IMR-90 (cell line): Measurements from ENCODE around the gene EPB41L1. TPM values are rescaled to one million over a fixed set of nuclear protein-coding genes. Genes with fewer than 3 reads are reported as not detected.
A peak's percentile ranks its signal among the peaks of the same experiment; 100 is the strongest.

Source experiments
- ATAC-seq: fragments of 200-7000 bp; cut with Tn5 transposase; 2 replicates; pipeline ENCODE4 v1.9.1; 2020; ENCODE audit warnings: low read depth, mild to moderate bottlenecking, moderate library complexity
- BruUV-seq: library from RNA; stranded (reverse); fragments of 400-500 nt; replicated peaks from 2 replicates; lab custom pipeline; 2021; lab: Mats Ljungman, UMichigan
- CTCF ChIA-PET: fragments of 300-600 bp; formaldehyde crosslinking; extraction: SDS; loops from one replicate; lab custom pipeline; 2021; ENCODE audit warnings: antibody characterized with exemption; lab: Yijun Ruan, JAX
- POLR2A ChIA-PET: fragments of 300-600 bp; sonication (Branson Sonifier 250); formaldehyde crosslinking; loops from one replicate; lab custom pipeline; 2022; ENCODE audit warnings: antibody characterized with exemption; ENCODE audit not compliant: unreplicated experiment; lab: Charles Lee
- DNase-seq: peaks from one replicate; pipeline ENCODE4 v3.0.0; 2013
- H2AFZ ChIP-seq: replicated peaks from 2 replicates; pipeline ENCODE3; 2013; ENCODE audit warnings: low read length, mild to moderate bottlenecking; ENCODE audit not compliant: poor library complexity
- H2AK5ac ChIP-seq: 2 replicates; pipeline ENCODE4 v1.6.1; 2013; ENCODE audit warnings: low read depth, low read length, inconsistent platforms
- H2AK9ac ChIP-seq: replicated peaks from 2 replicates; pipeline ENCODE3; 2013; ENCODE audit warnings: mild to moderate bottlenecking, low read depth, low read length, moderate library complexity; ENCODE audit not compliant: poor library complexity
- H2BK120ac ChIP-seq: 2 replicates; pipeline ENCODE4 v1.6.1; 2013; ENCODE audit warnings: low read depth, low read length, inconsistent platforms
- H2BK15ac ChIP-seq: 3 replicates; pipeline ENCODE4 v1.6.1; 2013; ENCODE audit warnings: low read depth, low read length, inconsistent platforms
- H2BK20ac ChIP-seq: 2 replicates; pipeline ENCODE4 v1.6.1; 2013; ENCODE audit warnings: low read depth, mild to moderate bottlenecking, inconsistent platforms, low read length, moderate library complexity
- H2BK5ac ChIP-seq: 2 replicates; pipeline ENCODE4 v1.6.1; 2013; ENCODE audit warnings: mild to moderate bottlenecking, low read depth, low read length, inconsistent platforms; ENCODE audit not compliant: poor library complexity, severe bottlenecking
- H3K14ac ChIP-seq: replicated peaks from 2 replicates; pipeline ENCODE4 v1.6.1; 2013; ENCODE audit warnings: low read depth, low read length, inconsistent platforms
- H3K18ac ChIP-seq: 2 replicates; pipeline ENCODE4 v1.6.1; 2013; ENCODE audit warnings: low read depth, low read length, control low read depth
- H3K23ac ChIP-seq: 2 replicates; pipeline ENCODE4 v1.6.1; 2013; ENCODE audit warnings: low read depth, low read length, inconsistent platforms
- H3K27ac ChIP-seq: 2 replicates; pipeline ENCODE4 v1.5.1; 2013; ENCODE audit warnings: mild to moderate bottlenecking, control low read depth, low read length; ENCODE audit not compliant: insufficient read depth
- H3K27me3 ChIP-seq: 2 replicates; pipeline ENCODE4 v1.6.1; 2013; ENCODE audit warnings: low read length; ENCODE audit not compliant: control insufficient read depth, insufficient read depth
- H3K36me3 ChIP-seq: 2 replicates; pipeline ENCODE4 v1.6.1; 2013; ENCODE audit warnings: low read length, mixed read lengths; ENCODE audit not compliant: control insufficient read depth, insufficient read depth
- H3K4ac ChIP-seq: 2 replicates; pipeline ENCODE4 v1.6.1; 2013; ENCODE audit warnings: low read depth, low read length, inconsistent platforms
- H3K4me1 ChIP-seq: 2 replicates; pipeline ENCODE4 v1.6.1; 2013; ENCODE audit warnings: low read length, mixed read lengths; ENCODE audit not compliant: control insufficient read depth, insufficient read depth
- H3K4me2 ChIP-seq: 2 replicates; pipeline ENCODE4 v1.6.1; 2013; ENCODE audit warnings: low read depth, mild to moderate bottlenecking, control low read depth, low read length, moderate library complexity
- H3K4me3 ChIP-seq: 2 replicates; pipeline ENCODE4 v1.5.1; 2013; ENCODE audit warnings: low read depth, mild to moderate bottlenecking, control low read depth, low read length, moderate library complexity; ENCODE audit not compliant: insufficient read depth
- H3K56ac ChIP-seq: 2 replicates; pipeline ENCODE4 v1.6.1; 2013; ENCODE audit warnings: low read length, inconsistent platforms; ENCODE audit not compliant: insufficient read depth; ENCODE audit errors: extremely low read depth
- H3K79me1 ChIP-seq, 2 experiments: 2 replicates each; pipeline ENCODE4 v1.6.1; 2013; ENCODE audit warnings: low read length in 2 of 2, inconsistent platforms in 1 of 2, low read depth in 1 of 2
- H3K9ac ChIP-seq: 2 replicates; pipeline ENCODE4 v1.6.1; 2013; ENCODE audit warnings: low read depth, low read length, control low read depth
- H3K9me1 ChIP-seq: 2 replicates; pipeline ENCODE4 v1.6.1; 2013; ENCODE audit warnings: low read length, inconsistent platforms; ENCODE audit not compliant: insufficient read depth
- H3K9me3 ChIP-seq: 2 replicates; pipeline ENCODE4 v1.6.1; 2013; ENCODE audit warnings: low read length; ENCODE audit not compliant: control insufficient read depth, insufficient read depth
- H4K20me1 ChIP-seq: 2 replicates; pipeline ENCODE4 v1.6.1; 2013; ENCODE audit warnings: low read length, inconsistent platforms; ENCODE audit not compliant: insufficient read depth
- H4K5ac ChIP-seq: 2 replicates; pipeline ENCODE4 v1.6.1; 2013; ENCODE audit warnings: mild to moderate bottlenecking, low read depth, low read length, control low read depth
- H4K8ac ChIP-seq, 2 experiments: 2 replicates each; pipeline ENCODE4 v1.6.1; 2013; ENCODE audit warnings: low read depth in 2 of 2, low read length in 2 of 2, control low read depth in 1 of 2, inconsistent platforms in 1 of 2
- H4K91ac ChIP-seq: 2 replicates; pipeline ENCODE4 v1.6.1; 2013; ENCODE audit warnings: low read depth, low read length, inconsistent platforms; ENCODE audit not compliant: insufficient read depth
- BHLHE40 ChIP-seq: fragments of 150-350 bp; IDR thresholded peaks from 2 replicates; pipeline ENCODE4 v1.6.1; 2016; ENCODE audit warnings: mild to moderate bottlenecking, low read depth, low read length
- CEBPB ChIP-seq: IDR thresholded peaks from 2 replicates; pipeline ENCODE4 v1.6.1; 2012; ENCODE audit warnings: low read depth, low read length, improper control_type of control experiment
- CHD1 ChIP-seq: IDR thresholded peaks from 2 replicates; pipeline ENCODE4 v1.6.1; 2012; ENCODE audit warnings: low read depth, low read length, improper control_type of control experiment
- CTCF ChIP-seq: conservative IDR thresholded peaks from 2 replicates; pipeline ENCODE4 v1.5.1; 2012; ENCODE audit warnings: mild to moderate bottlenecking, low read depth, low read length, improper control_type of control experiment
- ELK1 ChIP-seq: fragments of 150-350 bp; IDR thresholded peaks from 2 replicates; pipeline ENCODE4 v1.6.1; 2016; ENCODE audit warnings: low read depth, mild to moderate bottlenecking, low read length, moderate library complexity, borderline replicate concordance
- FOS ChIP-seq: fragments of 150-350 bp; IDR thresholded peaks from 2 replicates; pipeline ENCODE4 v1.6.1; 2016; ENCODE audit warnings: low read depth, low read length
- MAZ ChIP-seq: IDR thresholded peaks from 2 replicates; pipeline ENCODE4 v1.6.1; 2012; ENCODE audit warnings: low read depth, mild to moderate bottlenecking, low read length, improper control_type of control experiment, moderate library complexity, borderline replicate concordance
- MXI1 ChIP-seq: IDR thresholded peaks from 2 replicates; pipeline ENCODE4 v1.6.1; 2012; ENCODE audit warnings: low read depth, mild to moderate bottlenecking, low read length, moderate library complexity, borderline replicate concordance
- SMC3 ChIP-seq: fragments of 150-350 bp; IDR thresholded peaks from 2 replicates; pipeline ENCODE4 v1.6.1; 2016; ENCODE audit warnings: low read depth, mild to moderate bottlenecking, antibody characterized with exemption, low read length, moderate library complexity
- WGBS, 2 experiments: methylation state at CpG; one replicate each; pipeline versions ENCODE4 v1.1.5 to v1.1.7; 2013; ENCODE audit warnings: missing lambda C conversion rate in 2 of 2; ENCODE audit not compliant: insufficient read length in 1 of 2; ENCODE audit errors: extremely low coverage in 2 of 2; 5-methylcytosine and 5-hydroxymethylcytosine counted together
- dilution Hi-C: fragments of 300-500 bp; cut with HindIII; formaldehyde crosslinking; loops from one replicate; pipeline ENCODE4 v1.14.3; 2018; ENCODE audit warnings: low sequenced_read_pairs; ENCODE audit not compliant: unreplicated experiment
- in situ Hi-C: fragments of 300-500 bp; cut with MboI; formaldehyde crosslinking; loops from 3 replicates; pipeline ENCODE4 v1.14.3; 2019; ENCODE audit warnings: low sequenced_read_pairs, inconsistent platforms, mixed read lengths
- intact Hi-C: fragments of 100-400 bp; cut with micrococcal nuclease; formaldehyde crosslinking; loops from 2 replicates; pipeline ENCODE4 v1.10.0; 2022
- polyA plus RNA-seq, 3 experiments: library from polyadenylated mRNA; depleted of rRNA; stranded (reverse); fragments of >200 nt; gene quantifications; 2 replicates each; pipeline ENCODE4 v1.2.3, GENCODE V29; 2012; ENCODE audit warnings: low replicate concordance in 1 of 3
- total RNA-seq: library from RNA; depleted of rRNA; stranded (reverse); fragments of >200 nt; gene quantifications from 2 replicates; pipeline ENCODE4 v1.2.3, GENCODE V29; 2012

EPB41L1 gene
- total and polyA plus RNA-seq, 2 of the 4 experiments (the other 2 are of a cell fraction) = 12.5 to 33.7 TPM

GRCh38 chr20:36119537-36119936 lies 35.0 kb upstream of the EPB41L1 start:
- H3K79me1 ChIP-seq = no peaks in the 10 kb centered on the region
- no peak overlapping the region for H2AK9ac ChIP-seq
- H3K4me3 ChIP-seq = no peak overlapping the region
- peak overlapping the region; percentile 24; the same call in 1 of the 2 replicates for H2AK5ac ChIP-seq
- no peak overlapping the region for H3K27ac ChIP-seq
- DNase-seq (no peak), ATAC-seq (no peak)
- H4K8ac ChIP-seq = no peak overlapping the region
- H3K9ac ChIP-seq = no peak overlapping the region
- H3K14ac ChIP-seq = no peak overlapping the region
- intact Hi-C loops (no loop called here), dilution Hi-C loops (no loop called here), in situ Hi-C loops (no loop called here)
- H3K4me1 ChIP-seq = peaks cover 3% of the 10 kb centered on the region; the same call in 1 of the 2 replicates
- H4K91ac ChIP-seq = no peak overlapping the region
- no peak overlapping the region for H4K5ac ChIP-seq
- H3K36me3 ChIP-seq = no peaks in the 10 kb centered on the region
- no peak overlapping the region for H3K23ac ChIP-seq
- H3K9me1 ChIP-seq = peaks cover 4% of the 10 kb centered on the region
- no peak overlapping the region for H2BK5ac ChIP-seq
- TF ChIP-seq CHD1 = no peak
- no peak for TF ChIP-seq CEBPB
- TF ChIP-seq MXI1 = no peak
- TF ChIP-seq SMC3 = no peak
- TF ChIP-seq FOS = no peak
- TF ChIP-seq ELK1 = no peak
- no peak for TF ChIP-seq CTCF
- no peak for TF ChIP-seq MAZ
- TF ChIP-seq BHLHE40 = no peak
- BruUV-seq = no TSS peak
- no peak overlapping the region for H3K56ac ChIP-seq
- no peak overlapping the region for H2BK20ac ChIP-seq
- no peaks in the 10 kb centered on the region for H3K9me3 ChIP-seq
- H3K27me3 ChIP-seq = peaks cover 20% of the 10 kb centered on the region
- H2BK15ac ChIP-seq = no peak overlapping the region
- WGBS, 2 experiments = 83% methylated on average over 1 of the region's 6 CpGs; no CpG with 5 or more reads in 1 of the 2 experiments
- no peak overlapping the region for H3K4me2 ChIP-seq
- no peak overlapping the region for H2AFZ ChIP-seq
- 0 out of 2 replicates have a peak, but pooled peaks cover 3% of the 10 kb centered on the region for H4K20me1 ChIP-seq
- H3K18ac ChIP-seq = no peak overlapping the region
- CTCF ChIA-PET = interaction anchor here (0.9 to 1.4 kb wide), 3 partner anchors 8 to 19 kb away, joined by 3 to 9 read pairs (median 3); no protein-coding TSS in a partner anchor
- POLR2A ChIA-PET = no interaction called here
- H3K4ac ChIP-seq = no peak overlapping the region
- H2BK120ac ChIP-seq = no peak overlapping the region
